ENCODE measurements around the gene MAP4K2.

MAP4K2 gene

DNA sequence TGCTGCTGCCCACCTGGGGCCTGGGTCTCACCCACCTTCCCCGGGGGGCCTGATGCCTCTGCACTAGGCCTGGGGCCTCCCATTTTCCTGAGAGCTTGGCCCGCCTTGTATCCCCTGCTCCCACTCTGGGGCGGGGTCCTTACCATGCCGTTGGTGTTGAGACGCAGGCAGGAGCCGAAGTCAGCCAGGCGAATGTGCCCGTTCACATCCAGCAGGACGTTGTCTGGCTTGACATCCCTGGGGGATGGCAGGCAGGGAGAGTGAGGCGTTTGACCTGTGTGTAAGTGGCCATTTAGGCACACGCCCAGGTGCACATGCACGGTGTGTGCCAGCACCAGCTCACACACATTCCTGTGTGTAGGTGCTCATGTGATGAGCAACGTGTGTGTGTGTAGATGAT, 36.3 kb upstream of the MAP4K2 start:
- Histone ChIP-seq H2AFZ (ENCODE audit: low read length) (no peak overlapping the region), H3K36me3 (ENCODE audit: insufficient read depth, low read length) (peaks cover 27% of the 10 kb centered on the region), H3K4me3 (ENCODE audit: low read depth, low read length, poor library complexity, severe bottlenecking) (no peak overlapping the region), H3K9me2 (ENCODE audit: low read depth, low read length) (no peaks in the 10 kb centered on the region), H3K9ac (ENCODE audit: low read length) (no peak overlapping the region), H4K20me1 (ENCODE audit: insufficient read depth, low read length) (no peaks in the 10 kb centered on the region), H3K4me2 (ENCODE audit: low read length) (no peak overlapping the region), H3K27me3 (ENCODE audit: insufficient read depth, low read length) (no peaks in the 10 kb centered on the region), H3K9me3 (ENCODE audit: low read length) (no peaks in the 10 kb centered on the region), H3F3A (ENCODE audit: insufficient read depth, low read length) (no peaks in the 10 kb centered on the region), H3K27ac (ENCODE audit: low read depth, low read length, poor library complexity, severe bottlenecking) (no peak overlapping the region), H3K79me2 (ENCODE audit: insufficient read depth, low read length) (no peaks in the 10 kb centered on the region), H3K4me1 (ENCODE audit: insufficient read depth, low read length, severe bottlenecking) (peaks cover 13% of the 10 kb centered on the region)
- TF ChIP-seq EZH2 (IDR thresholded peaks at IDR 0.05; ENCODE audit: borderline replicate concordance, low read length): no peak
- TF ChIP-seq, protein P1, sequence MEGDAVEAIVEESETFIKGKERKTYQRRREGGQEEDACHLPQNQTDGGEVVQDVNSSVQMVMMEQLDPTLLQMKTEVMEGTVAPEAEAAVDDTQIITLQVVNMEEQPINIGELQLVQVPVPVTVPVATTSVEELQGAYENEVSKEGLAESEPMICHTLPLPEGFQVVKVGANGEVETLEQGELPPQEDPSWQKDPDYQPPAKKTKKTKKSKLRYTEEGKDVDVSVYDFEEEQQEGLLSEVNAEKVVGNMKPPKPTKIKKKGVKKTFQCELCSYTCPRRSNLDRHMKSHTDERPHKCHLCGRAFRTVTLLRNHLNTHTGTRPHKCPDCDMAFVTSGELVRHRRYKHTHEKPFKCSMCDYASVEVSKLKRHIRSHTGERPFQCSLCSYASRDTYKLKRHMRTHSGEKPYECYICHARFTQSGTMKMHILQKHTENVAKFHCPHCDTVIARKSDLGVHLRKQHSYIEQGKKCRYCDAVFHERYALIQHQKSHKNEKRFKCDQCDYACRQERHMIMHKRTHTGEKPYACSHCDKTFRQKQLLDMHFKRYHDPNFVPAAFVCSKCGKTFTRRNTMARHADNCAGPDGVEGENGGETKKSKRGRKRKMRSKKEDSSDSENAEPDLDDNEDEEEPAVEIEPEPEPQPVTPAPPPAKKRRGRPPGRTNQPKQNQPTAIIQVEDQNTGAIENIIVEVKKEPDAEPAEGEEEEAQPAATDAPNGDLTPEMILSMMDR (IDR thresholded peaks at IDR 0.05; ENCODE audit: low read length): no peak

DNA sequence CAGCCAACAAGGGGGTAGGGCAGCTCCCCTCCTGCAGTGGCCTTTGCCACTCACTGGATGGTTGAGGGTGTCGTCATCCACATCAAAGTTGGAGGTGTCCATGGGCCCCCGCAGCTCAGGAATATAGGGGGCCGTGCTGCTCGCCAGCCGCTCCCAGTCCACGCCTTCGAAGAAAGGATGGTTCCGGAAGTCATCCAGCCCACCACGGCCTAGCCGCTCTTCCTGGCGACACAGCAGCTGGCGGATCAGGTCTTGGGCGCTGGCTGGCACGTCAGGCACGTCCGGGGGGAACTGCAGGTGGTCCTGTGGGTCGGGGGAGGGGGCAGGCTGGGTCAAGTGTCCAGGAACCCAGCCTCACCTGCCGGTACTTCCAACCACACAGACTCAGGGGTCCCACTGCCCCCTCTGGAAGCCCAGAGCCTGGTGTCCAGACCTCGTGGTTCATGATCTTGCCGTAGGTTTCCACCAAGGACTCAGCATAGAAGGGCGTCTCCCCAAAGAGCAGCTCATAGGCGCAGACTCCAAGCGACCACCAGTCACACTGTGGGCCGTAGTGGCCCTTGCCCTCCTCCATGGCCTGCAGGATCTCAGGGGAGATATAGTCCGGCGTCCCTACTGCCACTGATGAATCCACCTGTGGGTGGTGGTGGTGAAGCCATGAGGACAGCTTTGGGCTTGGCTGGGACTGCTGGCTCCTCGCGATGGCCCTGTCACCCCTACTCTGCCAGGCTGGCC, 35.8 kb upstream of the MAP4K2 start:
- Histone ChIP-seq H2AFZ (ENCODE audit: low read length) (no peak overlapping the region), H3K27me3 (ENCODE audit: insufficient read depth, low read length) (no peaks in the 10 kb centered on the region), H3F3A (ENCODE audit: insufficient read depth, low read length) (no peaks in the 10 kb centered on the region), H3K9ac (ENCODE audit: low read length) (no peak overlapping the region), H3K4me1 (ENCODE audit: insufficient read depth, low read length, severe bottlenecking) (peaks cover 11% of the 10 kb centered on the region), H3K9me2 (ENCODE audit: low read depth, low read length) (no peaks in the 10 kb centered on the region), H3K36me3 (ENCODE audit: insufficient read depth, low read length) (peaks cover 30% of the 10 kb centered on the region), H3K4me2 (ENCODE audit: low read length) (no peak overlapping the region), H3K4me3 (ENCODE audit: low read depth, low read length, poor library complexity, severe bottlenecking) (no peak overlapping the region), H4K20me1 (ENCODE audit: insufficient read depth, low read length) (no peaks in the 10 kb centered on the region), H3K9me3 (ENCODE audit: low read length) (no peaks in the 10 kb centered on the region), H3K27ac (ENCODE audit: low read depth, low read length, poor library complexity, severe bottlenecking) (no peak overlapping the region), H3K79me2 (ENCODE audit: insufficient read depth, low read length) (no peaks in the 10 kb centered on the region)
- TF ChIP-seq, protein P1 (IDR thresholded peaks at IDR 0.05; ENCODE audit: low read length): no peak
- no peak for TF ChIP-seq EZH2 (IDR thresholded peaks at IDR 0.05; ENCODE audit: borderline replicate concordance, low read length)

DNA sequence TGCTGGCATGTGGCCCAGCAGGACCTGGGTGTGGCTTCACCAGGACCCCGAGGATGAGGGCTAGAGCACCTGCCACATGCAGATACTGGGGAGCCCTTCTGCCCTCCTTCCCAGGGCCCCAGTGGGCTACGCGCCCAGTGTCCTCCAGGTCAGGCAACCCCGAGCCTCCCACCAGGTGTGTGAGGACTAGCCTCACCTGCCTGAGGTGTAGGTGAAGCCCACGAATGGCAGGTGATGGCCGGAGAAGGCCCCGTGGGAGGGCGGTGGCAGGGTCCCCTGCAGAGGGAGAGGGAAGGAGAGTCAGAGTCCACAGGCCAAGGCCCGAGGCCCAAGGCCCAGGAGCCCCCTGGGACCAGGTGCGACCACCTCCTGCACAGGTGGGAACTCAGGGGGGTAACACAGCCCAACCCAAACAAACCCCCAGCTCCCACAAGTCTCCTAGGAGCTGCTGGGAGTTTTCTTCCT, 34.9 kb upstream of the MAP4K2 start:
- no peak overlapping the region for H3K4me3 ChIP-seq (ENCODE audit: low read depth, low read length, poor library complexity, severe bottlenecking)
- no peaks in the 10 kb centered on the region for H3F3A ChIP-seq (ENCODE audit: insufficient read depth, low read length)
- H4K20me1 ChIP-seq (ENCODE audit: insufficient read depth, low read length): no peaks in the 10 kb centered on the region
- H3K4me1 ChIP-seq (ENCODE audit: insufficient read depth, low read length, severe bottlenecking): peaks cover 2% of the 10 kb centered on the region
- H3K9ac ChIP-seq (ENCODE audit: low read length): no peak overlapping the region
- no peaks in the 10 kb centered on the region for H3K79me2 ChIP-seq (ENCODE audit: insufficient read depth, low read length)
- H3K36me3 ChIP-seq (ENCODE audit: insufficient read depth, low read length): peaks cover 39% of the 10 kb centered on the region
- H3K9me3 ChIP-seq (ENCODE audit: low read length): no peaks in the 10 kb centered on the region
- H3K27ac ChIP-seq (ENCODE audit: low read depth, low read length, poor library complexity, severe bottlenecking): no peak overlapping the region
- TF ChIP-seq EZH2 (IDR thresholded peaks at IDR 0.05; ENCODE audit: borderline replicate concordance, low read length): no peak
- H3K4me2 ChIP-seq (ENCODE audit: low read length): no peak overlapping the region
- H3K27me3 ChIP-seq (ENCODE audit: insufficient read depth, low read length): no peaks in the 10 kb centered on the region
- no peaks in the 10 kb centered on the region for H3K9me2 ChIP-seq (ENCODE audit: low read depth, low read length)
- H2AFZ ChIP-seq (ENCODE audit: low read length): no peak overlapping the region
